Fibroblast of lung (primary cell): ENCODE measurements around the gene ZDHHC14. TPM values are rescaled to one million over a fixed set of nuclear protein-coding genes. Genes with fewer than 3 reads are reported as not detected.
A peak's percentile ranks its signal among the peaks of the same experiment; 100 is the strongest.

ENCODE experiments used
- DNase-seq, 2 donors: peaks; one replicate each; pipeline versions ENCODE4 v3.0.0 to v3.0.0-alpha.2; 2010; ENCODE audit warnings: low read depth in 2 of 2
- H2AFZ ChIP-seq: 2 replicates; pipeline ENCODE4 v1.5.1; 2012; ENCODE audit warnings: low read length, control low read depth, inconsistent platforms
- H3K27ac ChIP-seq: 2 replicates; pipeline ENCODE4 v1.5.1; 2011; ENCODE audit warnings: low read length, control low read depth; ENCODE audit not compliant: insufficient read depth
- H3K27me3 ChIP-seq: 2 replicates; pipeline ENCODE4 v1.5.1; 2011; ENCODE audit warnings: mild to moderate bottlenecking, low read length; ENCODE audit not compliant: control insufficient read depth, insufficient read depth
- H3K36me3 ChIP-seq: 2 replicates; pipeline ENCODE4 v1.5.1; 2011; ENCODE audit warnings: low read length; ENCODE audit not compliant: control insufficient read depth, insufficient read depth
- H3K4me1 ChIP-seq: 2 replicates; pipeline ENCODE4 v1.5.1; 2011; ENCODE audit warnings: low read length; ENCODE audit not compliant: control insufficient read depth, insufficient read depth; ENCODE audit errors: extremely low read depth
- H3K4me2 ChIP-seq: 2 replicates; pipeline ENCODE4 v1.5.1; 2011; ENCODE audit warnings: low read length, control low read depth; ENCODE audit not compliant: insufficient read depth; ENCODE audit errors: extremely low read depth
- H3K4me3 ChIP-seq, 4 experiments: fragments of 200-600 bp in 1 of 4; sonication (generic) in 1 of 4; replicated peaks in 1 of 4; 2 replicates each; pipeline ENCODE4 v1.5.1; 2011 to 2016; ENCODE audit warnings: low read length in 4 of 4, low read depth in 3 of 4, mild to moderate bottlenecking in 3 of 4, control low read depth in 2 of 4, inconsistent platforms in 1 of 4, mixed read lengths in 1 of 4; ENCODE audit not compliant: insufficient read depth in 1 of 4; ENCODE audit errors: control extremely low read depth in 1 of 4
- H3K79me2 ChIP-seq: 2 replicates; pipeline ENCODE4 v1.5.1; 2012; ENCODE audit warnings: mild to moderate bottlenecking, low read length, inconsistent platforms; ENCODE audit not compliant: control insufficient read depth, insufficient read depth
- H3K9ac ChIP-seq: 2 replicates; pipeline ENCODE4 v1.5.1; 2011; ENCODE audit warnings: mild to moderate bottlenecking, low read length, control low read depth; ENCODE audit not compliant: insufficient read depth
- H3K9me3 ChIP-seq: 2 replicates; pipeline ENCODE4 v1.5.1; 2012; ENCODE audit warnings: low read depth, low read length; ENCODE audit not compliant: control insufficient read depth, insufficient read depth
- H4K20me1 ChIP-seq: 2 replicates; pipeline ENCODE4 v1.5.1; 2011; ENCODE audit warnings: low read length; ENCODE audit not compliant: control insufficient read depth, insufficient read depth; ENCODE audit errors: extremely low read depth
- CTCF ChIP-seq, 2 donors: IDR thresholded peaks in 1 of 2; conservative IDR thresholded peaks in 1 of 2; 1 replicate in 1 of 2; 2 replicates in 1 of 2; pipeline ENCODE4 v1.5.1; 2011 to 2012; ENCODE audit warnings: low read length in 2 of 2, control low read depth in 1 of 2, inconsistent platforms in 1 of 2, low read depth in 1 of 2, mild to moderate bottlenecking in 1 of 2
- EZH2 ChIP-seq: IDR thresholded peaks from 2 replicates; pipeline ENCODE4 v1.5.1; 2012; ENCODE audit warnings: low read length, control low read depth, mild to moderate bottlenecking; ENCODE audit errors: missing control alignments
- polyA plus RNA-seq, 2 donors: library from polyadenylated mRNA; depleted of rRNA in 1 of 2; stranded (reverse) in 1 of 2; unstranded in 1 of 2; fragments of >200 nt; gene quantifications; 2 replicates each; pipeline ENCODE4 v1.2.1, GENCODE V29; 2011 to 2012; ENCODE audit warnings: missing spikeins in 1 of 2
- total RNA-seq: library from RNA; depleted of rRNA; stranded (reverse); fragments of >200 nt; gene quantifications from 2 replicates; pipeline ENCODE4 v1.2.1, GENCODE V29; 2014

The ZDHHC14 gene
- total and polyA plus RNA-seq, 2 donors (not counting 1 experiment from before 2014, with no cell fraction given), result 1.7 to 3.5 TPM

GRCh38 chr6:157346373-157346772, 34.6 kb upstream of the ZDHHC14 start:
- H3K4me3 ChIP-seq, result no peak overlapping the region
- H3K9ac ChIP-seq, result no peak overlapping the region
- no peak overlapping the region for H3K27ac ChIP-seq
- no peaks in the 10 kb centered on the region for H3K4me1 ChIP-seq
- H3K4me2 ChIP-seq, result no peak overlapping the region
- no peaks in the 10 kb centered on the region for H3K36me3 ChIP-seq
- H4K20me1 ChIP-seq, result no peaks in the 10 kb centered on the region
- DNase-seq, result peak in 1 of 2 donors; percentile 4
- H2AFZ ChIP-seq, result no peak overlapping the region
- TF ChIP-seq EZH2, result no peak
- no peaks in the 10 kb centered on the region for H3K9me3 ChIP-seq
- no peaks in the 10 kb centered on the region for H3K79me2 ChIP-seq
- peaks cover 10% of the 10 kb centered on the region for H3K27me3 ChIP-seq

GRCh38 chr6:157358287-157358686, 22.7 kb upstream of the ZDHHC14 start:
- H4K20me1 ChIP-seq, result no peaks in the 10 kb centered on the region
- H2AFZ ChIP-seq, result no peak overlapping the region
- no peaks in the 10 kb centered on the region for H3K9me3 ChIP-seq
- no peaks in the 10 kb centered on the region for H3K4me1 ChIP-seq
- no peak overlapping the region for H3K4me2 ChIP-seq
- H3K27ac ChIP-seq, result no peak overlapping the region
- H3K79me2 ChIP-seq, result no peaks in the 10 kb centered on the region
- TF ChIP-seq CTCF (conservative IDR thresholded peaks at IDR 0.05 in 1 of 2, IDR thresholded peaks at IDR 0.05 in 1 of 2; ENCODE audit: low read depth in 1 of 2, low read length in 2 of 2) (no peak), EZH2 (no peak)
- no peak overlapping the region for H3K4me3 ChIP-seq
- no peaks in the 10 kb centered on the region for H3K27me3 ChIP-seq
- no peak for DNase-seq
- no peak overlapping the region for H3K9ac ChIP-seq
- no peaks in the 10 kb centered on the region for H3K36me3 ChIP-seq

- H3K4me3 ChIP-seq, result no peak overlapping the region
- H3K9me3 ChIP-seq, result no peaks in the 10 kb centered on the region
- H3K4me1 ChIP-seq, result no peaks in the 10 kb centered on the region
- no peaks in the 10 kb centered on the region for H3K27me3 ChIP-seq
- no peak overlapping the region for H2AFZ ChIP-seq
- no peaks in the 10 kb centered on the region for H4K20me1 ChIP-seq
- no peak for DNase-seq
- TF ChIP-seq CTCF (conservative IDR thresholded peaks at IDR 0.05 in 1 of 2, IDR thresholded peaks at IDR 0.05 in 1 of 2; ENCODE audit: low read depth in 1 of 2, low read length in 2 of 2) (no peak), EZH2 (no peak)
- no peak overlapping the region for H3K27ac ChIP-seq
- H3K4me2 ChIP-seq, result no peak overlapping the region
- no peak overlapping the region for H3K9ac ChIP-seq
- H3K79me2 ChIP-seq, result no peaks in the 10 kb centered on the region
- H3K36me3 ChIP-seq, result no peaks in the 10 kb centered on the region
These were observed 19.1 kb upstream of the ZDHHC14 start for GRCh38 chr6:157361886-157362285.
